A549 treated with Mapracorat at 1 μM for 4 hours (cell line): ENCODE measurements around the gene TMEM129. TPM values are rescaled to one million over a fixed set of nuclear protein-coding genes. Genes with fewer than 3 reads are reported as not detected.

Experiments used
- total RNA-seq: library from RNA; stranded (reverse); fragments of 200-300 nt; extraction: Qiagen RNA extraction; gene quantifications from 5 replicates; pipeline ENCODE4 v1.2.3, GENCODE V29; 2022

The TMEM129 gene, protein sequence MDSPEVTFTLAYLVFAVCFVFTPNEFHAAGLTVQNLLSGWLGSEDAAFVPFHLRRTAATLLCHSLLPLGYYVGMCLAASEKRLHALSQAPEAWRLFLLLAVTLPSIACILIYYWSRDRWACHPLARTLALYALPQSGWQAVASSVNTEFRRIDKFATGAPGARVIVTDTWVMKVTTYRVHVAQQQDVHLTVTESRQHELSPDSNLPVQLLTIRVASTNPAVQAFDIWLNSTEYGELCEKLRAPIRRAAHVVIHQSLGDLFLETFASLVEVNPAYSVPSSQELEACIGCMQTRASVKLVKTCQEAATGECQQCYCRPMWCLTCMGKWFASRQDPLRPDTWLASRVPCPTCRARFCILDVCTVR
- total RNA-seq = 16.9 to 28.2 TPM (median 25.1 TPM) in 5 replicates

GRCh38 chr4:1721003-1721665, at the start of gene TMEM129, which contains the start of gene TACC3:
Gene TMEM129 (minus strand): TSS chr4:1721323. CDS start chr4:1720837, 486 bp downstream.
Gene TACC3 (plus strand): TSS chr4:1721521. CDS start chr4:1723422, 1,901 bp downstream.

DNA sequence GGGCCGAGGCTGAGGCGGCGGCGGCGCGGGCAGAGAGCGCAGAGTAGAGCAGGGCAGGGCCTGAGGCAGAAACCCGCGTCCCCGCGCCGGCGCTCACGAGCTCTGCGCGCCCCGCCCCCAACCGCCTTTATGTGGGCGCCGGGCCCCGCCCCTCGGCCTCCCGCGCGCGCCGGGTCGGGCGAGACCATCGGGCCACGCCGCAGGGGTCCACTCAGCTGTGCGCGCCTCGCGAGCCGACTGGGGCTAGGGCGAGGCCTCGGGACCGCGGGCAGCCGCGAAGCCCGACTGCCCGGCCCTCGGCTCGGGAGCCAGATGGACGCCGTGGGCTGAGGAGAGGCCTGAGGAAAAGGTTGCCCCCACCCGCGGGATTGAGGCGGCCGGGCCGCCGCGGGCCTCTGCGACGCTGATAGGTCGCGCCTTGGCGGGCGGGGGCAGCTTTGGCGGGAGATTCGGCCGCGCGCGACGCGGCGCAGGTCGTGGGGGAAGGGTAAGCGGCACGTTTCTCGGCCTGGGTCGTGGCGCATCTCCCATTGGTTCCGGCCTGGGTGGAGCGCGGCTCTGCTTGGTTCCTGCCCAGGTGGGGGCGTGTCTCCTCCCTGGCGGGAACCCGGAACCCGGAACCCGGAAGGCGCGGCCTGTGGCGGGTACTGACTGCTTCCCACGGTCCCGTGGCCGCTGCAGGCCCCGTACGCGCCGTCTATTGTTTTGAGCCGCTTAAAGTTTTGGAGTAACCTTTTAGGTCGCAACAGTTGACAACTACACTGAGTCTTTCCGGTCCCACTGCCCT, 8.7 kb downstream of the TMEM129 start, which contains the start of gene SLBP:
Gene SLBP (minus strand): TSS at position 104 of the 787 bp plus-strand sequence. CDS start 131 bp downstream, outside the sequence.

GRCh38 chr4:1683736-1684505, 37.2 kb downstream of the TMEM129 start, which contains the start of gene FAM53A:
Gene FAM53A (minus strand): TSS chr4:1684313. CDS start chr4:1668741, 15,572 bp downstream.

Other genes with a start within 250 kb of the TMEM129 start
- 0.56 to 1.6 TPM (median 0.79 TPM) in 5 replicates for gene FAM53A, start 37.0 kb downstream of the TMEM129 start, total RNA-seq
- 71.8 to 89.5 TPM (median 72.7 TPM) in 5 replicates for gene SLBP, start 9.0 kb downstream of the TMEM129 start, total RNA-seq
- 76.2 to 89.8 TPM (median 84.5 TPM) in 5 replicates for gene TACC3, start 198 bp upstream of the TMEM129 start, total RNA-seq
- gene FGFR3, start 72.0 kb upstream of the TMEM129 start, total RNA-seq = 1.1 to 2.4 TPM (median 2.1 TPM) in 5 replicates
- 22.2 to 30.8 TPM (median 29.1 TPM) in 5 replicates for gene LETM1, start 134.8 kb upstream of the TMEM129 start, total RNA-seq
- gene NSD2, start 150.1 kb upstream of the TMEM129 start, total RNA-seq = 35.2 to 48.3 TPM (median 44.4 TPM) in 5 replicates